HepG2 (cell line): ENCODE data around the gene CDH23. TPM values are rescaled to one million over a fixed set of nuclear protein-coding genes. Genes with fewer than 3 reads are reported as not detected.

Experiments
- BATF2 ChIP-seq: sonication (generic); formaldehyde crosslinking; IDR thresholded peaks from 2 replicates; pipeline ENCODE4 v1.8.0; 2022; ENCODE audit warnings: mild to moderate bottlenecking, missing genetic modification reagents, moderate library complexity
- CCDC6 ChIP-seq: sonication (generic); formaldehyde crosslinking; IDR thresholded peaks from 2 replicates; pipeline ENCODE4 v1.8.1; 2022; ENCODE audit warnings: mild to moderate bottlenecking, missing genetic modification reagents, moderate library complexity
- ETS1 ChIP-seq: sonication (generic); formaldehyde crosslinking; IDR thresholded peaks from 2 replicates; pipeline ENCODE4 v1.4.0; 2020; ENCODE audit warnings: missing genetic modification reagents
- FOXK1 ChIP-seq: sonication (generic); formaldehyde crosslinking; IDR thresholded peaks from 2 replicates; pipeline ENCODE4 v1.4.0; 2020; ENCODE audit warnings: low read depth, missing genetic modification reagents, borderline replicate concordance
- HNRNPH1 ChIP-seq: fragments of 200-400 bp; formaldehyde crosslinking; optimal IDR thresholded peaks from 2 replicates; pipeline ENCODE3; 2017; ENCODE audit warnings: mild to moderate bottlenecking, low read depth, low read length
- KAT7 ChIP-seq: IDR thresholded peaks from 2 replicates; pipeline ENCODE4 v1.6.1; 2018; ENCODE audit warnings: borderline replicate concordance, missing compliant biosample characterization
- KLF6 ChIP-seq: IDR thresholded peaks from 2 replicates; pipeline ENCODE4 v1.8.0; 2016; ENCODE audit warnings: missing biosample characterization, missing genetic modification reagents
- MAF1 ChIP-seq: sonication (generic); formaldehyde crosslinking; IDR thresholded peaks from 2 replicates; pipeline ENCODE4 v1.5.0; 2020; ENCODE audit warnings: missing genetic modification reagents, borderline replicate concordance
- MEIS2 ChIP-seq: sonication (generic); formaldehyde crosslinking; IDR thresholded peaks from 2 replicates; pipeline ENCODE4 v1.9.0; 2021; ENCODE audit warnings: mild to moderate bottlenecking, missing genetic modification reagents
- NFYC ChIP-seq: IDR thresholded peaks from 2 replicates; pipeline ENCODE4 v1.6.1; 2016; ENCODE audit warnings: missing genetic modification reagents, missing compliant biosample characterization
- PHF8 ChIP-seq: sonication (generic); formaldehyde crosslinking; IDR thresholded peaks from 2 replicates; pipeline ENCODE4 v1.5.0; 2020; ENCODE audit warnings: missing genetic modification reagents
- TOPORS ChIP-seq: sonication (generic); formaldehyde crosslinking; IDR thresholded peaks from 2 replicates; pipeline ENCODE4 v1.8.0; 2023; ENCODE audit warnings: mild to moderate bottlenecking, missing genetic modification reagents
- ZBTB46 ChIP-seq: sonication (generic); formaldehyde crosslinking; IDR thresholded peaks from 2 replicates; pipeline ENCODE4 v1.4.0; 2020; ENCODE audit warnings: mild to moderate bottlenecking, missing genetic modification reagents, borderline replicate concordance
- ZKSCAN8 ChIP-seq: IDR thresholded peaks from 2 replicates; pipeline ENCODE4 v1.6.1; 2016; ENCODE audit warnings: borderline replicate concordance, missing genetic modification reagents, missing compliant biosample characterization
- ZNF263 ChIP-seq: sonication (generic); formaldehyde crosslinking; IDR thresholded peaks from 2 replicates; pipeline ENCODE4 v1.4.0; 2020; ENCODE audit warnings: missing genetic modification reagents
- ZNF556 ChIP-seq: sonication (generic); formaldehyde crosslinking; IDR thresholded peaks from 2 replicates; pipeline ENCODE4 v1.4.0; 2020; ENCODE audit warnings: mild to moderate bottlenecking, missing genetic modification reagents, borderline replicate concordance
- polyA plus RNA-seq, 8 experiments: library from polyadenylated mRNA; depleted of rRNA in 3 of 8; stranded (reverse) in 7 of 8; unstranded in 1 of 8; fragments of >200 nt; fragmentation: Illumina TruSeq in 4 of 8; extraction: Trizol in 4 of 8; gene quantifications; 2 replicates each; pipeline versions ENCODE4 v1.2.1 to v1.2.3, GENCODE V29; 2011 to 2016; ENCODE audit warnings: low read depth in 4 of 8, missing spikeins in 1 of 8, mixed read lengths in 1 of 8; ENCODE audit not compliant: insufficient read depth in 1 of 8
- total RNA-seq, 5 experiments: library from RNA; depleted of rRNA; stranded (reverse); fragments of >200 nt; fragmentation: Illumina TruSeq; extraction: Trizol; gene quantifications; 2 replicates each; pipeline ENCODE4 v1.2.3, GENCODE V29; 2016; ENCODE audit warnings: low read depth in 1 of 5
- TF ChIP-seq, protein P1 (sequence below): sonication (generic); formaldehyde crosslinking; IDR thresholded peaks from 2 replicates; pipeline ENCODE4 v1.9.0; 2022; ENCODE audit warnings: low read depth, missing genetic modification reagents
- TF ChIP-seq, protein P2 (sequence below): sonication (generic); formaldehyde crosslinking; IDR thresholded peaks from 2 replicates; pipeline ENCODE4 v1.5.0; 2020; ENCODE audit warnings: missing genetic modification reagents
- TF ChIP-seq, protein P3 (sequence below): sonication (generic); formaldehyde crosslinking; IDR thresholded peaks from 2 replicates; pipeline ENCODE4 v1.4.0; 2020; ENCODE audit warnings: missing genetic modification reagents, mild to moderate bottlenecking, borderline replicate concordance

CDH23 gene
- total and polyA plus RNA-seq, 2 of the 13 experiments (the other 11 are each of a cell fraction or from before 2014, with no cell fraction given) = 0.13 TPM; not detected in 1

GRCh38 chr10:71850743-71851464 is 454.2 kb downstream of the CDH23 start, which contains the start of gene PSAP (continued):
- TF ChIP-seq ZBTB46 = no peak
- no peak for TF ChIP-seq TOPORS (CRISPR knock-in tag)
- TF ChIP-seq KLF6 = no peak; the same call in 1 of the 2 replicates
- peak; percentile 45 for TF ChIP-seq FOXK1 (CRISPR knock-in tag)
- TF ChIP-seq ZNF556 (CRISPR knock-in tag) = peak; percentile 79; the same call in 1 of the 2 replicates
- peak; percentile 76 for TF ChIP-seq MAF1 (CRISPR knock-in tag)
- TF ChIP-seq MEIS2 (CRISPR knock-in tag) = no peak; the same call in 1 of the 2 replicates
- TF ChIP-seq HNRNPH1 = no peak
- TF ChIP-seq KAT7 (CRISPR knock-in tag) = peak; percentile 82
- TF ChIP-seq, protein P1, sequence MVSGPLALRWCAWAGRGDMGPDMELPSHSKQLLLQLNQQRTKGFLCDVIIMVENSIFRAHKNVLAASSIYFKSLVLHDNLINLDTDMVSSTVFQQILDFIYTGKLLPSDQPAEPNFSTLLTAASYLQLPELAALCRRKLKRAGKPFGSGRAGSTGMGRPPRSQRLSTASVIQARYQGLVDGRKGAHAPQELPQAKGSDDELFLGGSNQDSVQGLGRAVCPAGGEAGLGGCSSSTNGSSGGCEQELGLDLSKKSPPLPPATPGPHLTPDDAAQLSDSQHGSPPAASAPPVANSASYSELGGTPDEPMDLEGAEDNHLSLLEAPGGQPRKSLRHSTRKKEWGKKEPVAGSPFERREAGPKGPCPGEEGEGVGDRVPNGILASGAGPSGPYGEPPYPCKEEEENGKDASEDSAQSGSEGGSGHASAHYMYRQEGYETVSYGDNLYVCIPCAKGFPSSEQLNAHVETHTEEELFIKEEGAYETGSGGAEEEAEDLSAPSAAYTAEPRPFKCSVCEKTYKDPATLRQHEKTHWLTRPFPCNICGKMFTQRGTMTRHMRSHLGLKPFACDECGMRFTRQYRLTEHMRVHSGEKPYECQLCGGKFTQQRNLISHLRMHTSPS (CRISPR knock-in tag) = no peak
- TF ChIP-seq, protein P2, sequence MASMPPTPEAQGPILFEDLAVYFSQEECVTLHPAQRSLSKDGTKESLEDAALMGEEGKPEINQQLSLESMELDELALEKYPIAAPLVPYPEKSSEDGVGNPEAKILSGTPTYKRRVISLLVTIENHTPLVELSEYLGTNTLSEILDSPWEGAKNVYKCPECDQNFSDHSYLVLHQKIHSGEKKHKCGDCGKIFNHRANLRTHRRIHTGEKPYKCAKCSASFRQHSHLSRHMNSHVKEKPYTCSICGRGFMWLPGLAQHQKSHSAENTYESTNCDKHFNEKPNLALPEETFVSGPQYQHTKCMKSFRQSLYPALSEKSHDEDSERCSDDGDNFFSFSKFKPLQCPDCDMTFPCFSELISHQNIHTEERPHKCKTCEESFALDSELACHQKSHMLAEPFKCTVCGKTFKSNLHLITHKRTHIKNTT = no peak
- no peak; the same call in 1 of the 2 replicates for TF ChIP-seq ZNF263 (CRISPR knock-in tag)
- no peak for TF ChIP-seq BATF2
- TF ChIP-seq ETS1 (CRISPR knock-in tag) = no peak
- no peak for TF ChIP-seq ZKSCAN8 (CRISPR knock-in tag)
- TF ChIP-seq, protein P3, sequence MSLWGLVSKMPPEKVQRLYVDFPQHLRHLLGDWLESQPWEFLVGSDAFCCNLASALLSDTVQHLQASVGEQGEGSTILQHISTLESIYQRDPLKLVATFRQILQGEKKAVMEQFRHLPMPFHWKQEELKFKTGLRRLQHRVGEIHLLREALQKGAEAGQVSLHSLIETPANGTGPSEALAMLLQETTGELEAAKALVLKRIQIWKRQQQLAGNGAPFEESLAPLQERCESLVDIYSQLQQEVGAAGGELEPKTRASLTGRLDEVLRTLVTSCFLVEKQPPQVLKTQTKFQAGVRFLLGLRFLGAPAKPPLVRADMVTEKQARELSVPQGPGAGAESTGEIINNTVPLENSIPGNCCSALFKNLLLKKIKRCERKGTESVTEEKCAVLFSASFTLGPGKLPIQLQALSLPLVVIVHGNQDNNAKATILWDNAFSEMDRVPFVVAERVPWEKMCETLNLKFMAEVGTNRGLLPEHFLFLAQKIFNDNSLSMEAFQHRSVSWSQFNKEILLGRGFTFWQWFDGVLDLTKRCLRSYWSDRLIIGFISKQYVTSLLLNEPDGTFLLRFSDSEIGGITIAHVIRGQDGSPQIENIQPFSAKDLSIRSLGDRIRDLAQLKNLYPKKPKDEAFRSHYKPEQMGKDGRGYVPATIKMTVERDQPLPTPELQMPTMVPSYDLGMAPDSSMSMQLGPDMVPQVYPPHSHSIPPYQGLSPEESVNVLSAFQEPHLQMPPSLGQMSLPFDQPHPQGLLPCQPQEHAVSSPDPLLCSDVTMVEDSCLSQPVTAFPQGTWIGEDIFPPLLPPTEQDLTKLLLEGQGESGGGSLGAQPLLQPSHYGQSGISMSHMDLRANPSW (CRISPR knock-in tag) = no peak; the same call in 1 of the 2 replicates
- 0 out of 2 replicates have a peak, but pooled peaks have one; percentile 72 for TF ChIP-seq CCDC6
- peak; percentile 38; the same call in 1 of the 2 replicates for TF ChIP-seq NFYC (CRISPR knock-in tag)
- peak; percentile 87 for TF ChIP-seq PHF8
